CD4-positive, alpha-beta T cell treated with Interleukin-15 for 1 hour (primary cell): ENCODE results near the gene SHISA8.
A peak's percentile ranks its signal among the peaks of the same experiment; 100 is the strongest.
"Not testable (repeated sequence)": the region's sequence is repeated elsewhere in the genome, so short reads cannot be mapped to it uniquely, and the experiment has no call there.

Source experiments
- DNase-seq: peaks from one replicate; pipeline ENCODE4 v3.0.0-alpha.2; 2020

Gene SHISA8

DNA sequence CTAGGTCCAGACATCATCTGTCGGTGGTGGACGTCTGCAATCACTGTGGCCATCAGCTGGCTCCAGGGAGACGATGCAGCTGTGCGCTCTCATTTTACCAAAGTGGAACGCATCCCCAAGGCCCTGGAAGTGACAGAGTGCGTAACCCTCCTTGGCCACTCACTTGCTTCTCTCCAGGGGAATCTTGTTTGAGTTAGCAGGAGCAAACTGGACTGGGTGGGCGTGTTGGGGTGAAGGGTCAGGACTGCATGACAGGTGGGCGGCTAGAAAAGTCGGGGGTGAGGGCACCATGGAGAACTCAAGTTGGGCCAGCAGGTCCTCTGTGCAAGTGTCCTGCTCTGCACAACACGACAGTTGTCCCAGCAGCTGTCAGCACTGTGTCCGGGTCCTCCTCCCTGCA, 16.2 kb downstream of the SHISA8 start:
- DNase-seq, result no peak

DNA sequence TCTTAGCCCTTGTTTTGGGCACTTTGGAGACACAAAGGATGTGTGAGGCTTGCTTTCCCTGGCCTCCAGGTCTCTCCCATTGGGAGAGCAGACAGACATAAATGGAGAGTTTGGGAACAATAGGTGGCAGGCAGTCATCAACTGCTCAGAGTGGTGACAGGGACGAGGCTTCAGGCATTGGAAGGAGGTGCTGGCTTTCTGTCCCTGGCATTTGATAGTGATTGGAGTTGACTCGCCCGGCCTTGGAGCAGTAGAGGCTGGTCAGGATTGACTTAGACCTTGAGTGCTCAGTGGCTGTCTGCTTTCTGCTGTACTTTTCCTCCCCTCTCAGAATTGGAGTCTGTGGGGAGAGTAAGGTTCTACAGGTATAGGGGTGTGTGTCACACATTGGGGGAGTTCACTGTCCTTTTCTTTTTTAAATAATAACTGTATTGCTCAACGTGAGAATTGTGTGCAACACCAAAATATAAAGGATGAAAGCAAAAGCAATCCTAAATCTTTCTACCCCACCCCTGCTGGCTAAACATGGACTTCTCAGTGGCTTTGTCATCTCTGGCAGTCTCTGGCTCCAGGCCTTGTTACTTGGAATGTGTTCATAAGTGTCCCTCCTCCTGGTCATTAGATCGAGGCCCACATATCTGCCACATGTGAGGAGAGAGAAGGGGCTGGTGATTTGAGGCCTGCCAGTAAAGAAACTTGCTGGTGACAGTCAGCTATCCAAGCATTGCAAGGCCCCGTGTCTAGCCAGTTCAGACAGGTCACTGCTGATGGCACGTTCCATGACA, 21.1 kb downstream of the SHISA8 start:
- DNase-seq, result no peak

DNA sequence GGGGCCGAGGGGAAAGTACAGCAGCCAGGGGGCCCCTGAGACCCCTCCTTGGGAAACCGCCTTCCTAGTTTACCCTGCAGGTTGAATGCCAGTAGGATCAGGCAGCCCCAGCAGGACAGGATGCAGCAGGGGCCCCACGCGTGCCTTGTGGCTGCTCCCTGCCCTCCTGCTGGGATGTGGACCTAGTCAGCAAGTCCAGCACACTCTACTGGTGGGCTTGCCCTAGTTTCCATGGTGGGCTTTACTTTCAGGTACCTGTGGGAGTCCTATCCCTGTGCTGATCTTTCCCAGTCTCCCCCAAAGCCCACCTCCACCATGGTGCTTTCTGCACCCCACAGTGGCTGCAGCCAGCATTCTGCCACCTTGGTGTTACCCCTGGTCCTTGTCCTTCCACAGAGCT, 22.2 kb downstream of the SHISA8 start:
- no peak for DNase-seq

DNA sequence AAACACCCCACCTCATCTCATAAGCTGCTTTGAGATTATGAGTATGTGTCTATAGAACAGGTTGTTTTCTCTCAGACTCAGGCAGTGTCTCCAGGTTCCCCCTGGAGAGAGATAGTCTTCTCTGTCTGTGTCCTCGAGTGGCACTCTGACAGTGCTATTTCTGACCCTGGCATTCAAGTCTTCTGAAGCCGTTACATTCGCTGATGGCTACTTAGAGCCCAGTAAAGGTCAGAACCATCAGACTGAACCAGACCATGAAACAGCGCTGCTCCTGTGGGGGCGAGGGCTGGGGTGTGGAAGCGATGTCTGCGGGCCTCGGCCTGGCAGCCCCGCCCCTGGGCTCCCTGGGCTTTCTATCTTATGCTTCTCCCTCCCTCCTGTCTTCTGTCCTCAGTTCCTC, 23.5 kb downstream of the SHISA8 start:
- DNase-seq, result no peak

DNA sequence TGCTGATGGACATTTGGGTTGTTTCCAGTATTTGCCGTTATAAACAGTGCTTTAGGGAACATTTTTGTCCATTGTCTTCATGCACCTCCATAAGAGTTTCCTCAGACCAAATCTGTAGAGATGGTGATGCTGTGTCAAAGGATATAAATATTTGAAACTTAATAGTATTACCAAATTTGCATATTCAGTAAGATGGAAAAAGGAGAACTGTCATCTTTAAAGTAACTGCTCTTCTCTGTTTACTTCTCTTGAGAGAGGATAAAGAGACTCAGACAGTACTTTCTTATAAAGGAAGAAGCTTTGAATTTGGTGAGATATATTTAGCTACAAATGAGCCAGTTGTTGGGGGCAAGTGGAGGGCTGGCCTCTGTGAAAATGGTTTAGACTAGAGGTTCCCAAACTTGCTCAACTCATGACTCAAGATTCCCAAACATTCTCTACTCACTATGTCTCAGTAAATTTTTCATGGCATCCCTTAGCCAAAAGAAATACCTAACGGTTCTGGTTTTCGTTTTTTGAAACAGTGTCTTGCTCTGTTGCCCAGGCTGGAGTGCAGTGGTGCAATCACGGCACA, 26.2 kb downstream of the SHISA8 start:
- DNase-seq, result no peak

DNA sequence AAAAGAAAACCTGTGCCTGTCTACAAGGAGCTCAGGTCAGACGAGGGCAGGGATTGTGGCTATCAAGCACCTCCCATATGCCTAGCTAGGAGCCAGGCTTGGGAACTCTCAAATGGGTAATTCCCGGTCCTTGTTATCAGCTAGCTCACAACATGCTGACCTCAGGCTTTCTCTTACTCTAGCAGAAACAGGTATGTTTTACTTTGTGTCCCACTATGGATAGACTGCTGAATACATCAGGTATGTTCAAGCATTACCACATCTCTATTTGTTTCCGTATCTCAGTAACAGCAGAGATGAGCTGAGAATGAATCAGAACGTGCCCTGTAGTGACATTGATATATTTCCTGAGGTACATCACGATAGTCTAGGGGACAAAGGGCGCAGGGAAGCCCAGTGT, 29.4 kb downstream of the SHISA8 start:
- no peak for DNase-seq

DNA sequence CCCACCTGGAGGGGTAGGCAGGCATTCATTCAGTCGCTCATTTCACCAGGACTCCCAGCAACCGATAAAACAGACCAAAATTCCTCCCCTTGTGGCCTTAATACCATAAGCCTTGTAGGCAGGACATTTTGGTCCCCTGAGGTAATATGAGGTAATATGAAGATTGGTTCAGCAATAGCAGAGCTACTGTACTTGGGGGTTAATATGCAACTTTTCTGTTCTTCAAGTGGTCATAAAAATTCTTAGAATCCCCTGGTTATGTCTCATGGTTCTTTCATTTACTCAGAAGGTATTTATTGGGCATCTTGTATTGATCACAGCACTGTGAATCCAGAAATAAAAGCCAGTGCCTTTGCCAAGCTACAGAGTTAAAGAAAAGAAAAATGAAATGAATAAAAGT, 29.8 kb downstream of the SHISA8 start:
- DNase-seq, result no peak

DNA sequence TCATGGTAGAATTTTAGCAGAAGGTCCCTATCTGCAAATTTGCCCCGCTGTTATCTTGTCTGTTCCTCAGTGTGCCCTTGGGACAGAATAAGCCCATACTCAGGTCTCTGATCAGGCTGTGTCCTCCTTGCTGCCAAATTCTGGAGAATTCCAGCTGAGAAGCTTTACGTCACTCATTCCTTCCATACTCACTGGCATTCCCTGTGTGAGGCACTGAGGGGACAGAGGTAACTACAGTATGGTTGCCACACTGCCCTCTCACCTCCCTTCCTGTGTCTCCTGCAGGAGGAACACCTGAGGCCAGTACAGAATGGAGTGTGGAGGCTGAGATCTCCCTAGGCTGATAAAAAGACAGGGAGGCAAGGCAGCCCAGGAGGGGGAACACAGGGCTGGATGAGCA, 31.5 kb downstream of the SHISA8 start:
- no peak for DNase-seq

DNA sequence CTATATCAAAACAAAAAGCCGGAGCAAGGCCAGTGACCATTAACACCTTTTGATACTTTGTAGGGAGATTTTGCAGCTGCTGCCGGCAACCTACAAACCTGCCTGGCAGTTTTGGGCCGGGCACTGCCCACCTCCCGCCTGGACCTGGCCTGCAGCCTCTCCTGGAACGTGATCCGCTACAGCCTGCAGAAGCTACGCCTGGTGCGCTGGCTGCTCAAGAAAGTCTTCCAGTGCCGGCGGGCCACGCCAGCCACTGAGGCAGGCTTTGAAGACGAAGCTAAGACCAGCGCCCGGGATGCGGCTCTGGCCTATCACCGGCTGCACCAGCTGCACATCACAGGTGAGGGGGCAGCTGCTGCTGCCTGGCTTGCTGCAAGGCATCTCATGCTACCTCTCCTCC, 34.2 kb downstream of the SHISA8 start:
- DNase-seq, result no peak

DNA sequence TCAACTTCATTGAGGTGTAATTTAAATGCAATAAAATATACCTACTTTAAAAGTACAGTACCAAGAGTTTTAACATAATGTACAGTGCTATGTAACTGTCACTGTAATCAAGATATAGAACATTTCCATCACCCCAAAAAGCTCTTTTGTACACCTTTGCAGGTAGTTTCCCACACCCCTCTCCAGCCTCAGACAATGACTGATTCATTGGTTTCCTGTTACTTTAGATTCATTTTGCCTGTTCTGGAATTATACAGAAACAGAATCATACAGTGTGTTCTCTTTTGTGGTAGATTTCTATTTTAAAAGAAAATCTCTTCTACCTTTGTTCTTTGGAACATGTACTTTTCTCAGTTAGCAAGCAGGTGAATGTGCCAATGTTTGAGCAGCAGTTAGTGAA, 38.2 kb downstream of the SHISA8 start:
- DNase-seq, result no peak

DNA sequence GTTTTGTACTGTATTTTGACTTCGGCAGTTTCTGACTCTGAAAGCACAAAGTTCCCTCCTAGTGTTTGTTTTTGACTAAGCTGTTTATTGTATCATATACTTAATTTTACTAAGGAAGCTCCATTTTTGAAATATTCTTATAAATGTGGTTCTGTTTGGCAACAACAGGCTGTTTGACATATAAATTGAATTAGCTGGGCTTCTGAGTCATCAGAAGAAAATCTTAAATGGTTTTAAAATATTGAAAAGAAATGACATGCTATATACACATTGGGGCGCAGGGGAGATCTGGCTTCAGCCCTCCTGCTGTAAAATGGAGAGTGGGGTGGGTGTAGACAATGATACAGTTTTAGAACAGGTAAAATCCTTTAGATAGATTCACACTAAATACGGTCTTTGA, 38.6 kb downstream of the SHISA8 start:
- no peak for DNase-seq

DNA sequence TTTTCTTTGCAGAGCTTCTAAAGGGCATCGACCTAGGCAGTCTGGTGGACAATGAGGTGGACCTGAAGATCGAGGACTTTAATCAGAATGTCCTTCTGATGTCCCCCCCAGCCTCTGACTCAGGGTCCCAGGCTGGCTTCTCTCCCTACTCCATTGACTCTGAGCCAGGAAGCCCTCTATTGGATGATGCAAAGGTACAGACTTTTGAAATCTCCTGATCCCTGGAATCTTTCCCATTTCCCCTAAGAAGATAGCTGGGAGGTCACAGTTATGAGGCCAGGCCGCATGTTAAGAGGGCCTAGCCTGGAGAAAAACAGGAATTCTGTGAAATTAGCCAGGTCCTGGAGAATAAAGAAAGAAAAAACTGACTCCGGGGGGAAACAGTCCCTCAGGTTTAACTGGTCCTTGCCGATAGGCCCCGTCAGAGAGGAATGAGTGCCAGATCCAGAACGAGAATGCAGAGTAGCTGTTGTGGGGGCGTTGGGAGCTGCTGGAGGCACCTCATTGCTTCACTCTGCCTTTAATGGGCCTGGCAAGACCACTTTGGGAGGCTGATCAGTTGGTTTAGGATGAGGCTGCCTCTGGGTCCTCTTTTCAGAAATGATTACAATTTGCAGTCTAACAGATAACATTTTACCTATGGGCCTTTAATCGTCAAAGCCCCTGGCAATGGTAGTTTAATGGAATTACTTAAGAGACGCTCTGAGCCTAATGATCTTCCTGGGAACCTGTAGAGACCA, 39.2 kb downstream of the SHISA8 start:
- no peak for DNase-seq

DNA sequence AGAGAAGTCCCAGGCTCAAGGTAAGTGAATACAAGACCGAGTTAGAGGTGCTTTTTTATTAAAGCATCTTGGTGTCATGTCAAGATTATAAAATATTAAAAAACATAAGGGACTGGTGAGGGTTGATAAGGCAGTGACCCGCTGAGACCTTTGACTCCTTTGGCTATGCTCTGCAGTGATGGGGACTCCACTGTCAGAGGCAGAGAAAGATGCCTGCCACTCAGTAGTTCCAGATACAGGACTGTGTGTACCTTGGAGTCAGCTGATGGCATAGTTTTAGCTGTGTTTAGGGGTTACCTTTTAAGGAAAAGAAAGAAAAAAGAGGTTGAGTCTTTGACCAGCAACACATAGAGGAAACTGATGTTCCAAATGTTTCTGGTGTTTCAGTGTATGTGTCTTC, 40.8 kb downstream of the SHISA8 start:
- no peak for DNase-seq

DNA sequence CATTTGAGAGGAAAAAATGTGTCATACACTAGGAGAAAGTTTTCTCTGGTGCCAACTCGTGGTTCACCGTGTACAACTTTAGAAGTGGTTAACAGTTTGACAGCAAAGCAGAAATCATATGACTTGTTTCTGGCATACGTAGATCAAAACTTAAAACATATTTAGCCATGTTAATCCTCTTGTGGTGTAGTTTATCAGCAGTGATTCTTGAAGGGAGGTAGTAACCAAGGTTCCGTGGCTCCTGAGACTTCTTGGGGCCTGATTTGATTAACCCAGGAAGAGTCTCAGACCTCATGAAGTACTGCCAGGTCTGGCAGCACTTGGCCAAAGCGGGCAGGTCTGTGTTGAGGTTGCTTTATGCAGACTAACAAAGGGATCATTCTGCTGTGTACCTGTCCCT, 41.5 kb downstream of the SHISA8 start:
- DNase-seq, result no peak

DNA sequence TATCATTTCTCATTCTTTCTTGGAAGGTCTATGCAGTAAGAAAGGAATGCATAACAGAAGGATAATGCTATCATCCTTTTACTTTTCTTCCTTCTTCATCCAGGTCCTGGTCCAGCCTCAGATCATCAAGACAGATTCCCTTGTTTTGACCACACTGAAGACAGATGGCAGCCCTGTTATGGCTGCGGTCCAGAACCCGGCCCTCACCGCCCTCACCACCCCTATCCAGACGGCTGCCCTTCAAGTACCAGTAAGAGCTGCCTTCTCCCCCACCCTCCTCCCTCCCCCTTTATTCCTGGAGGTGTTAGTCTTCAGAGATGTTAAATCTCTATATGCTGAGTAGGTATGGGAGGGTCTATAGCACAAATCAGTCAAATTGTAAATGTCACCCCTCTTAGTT, 44.1 kb downstream of the SHISA8 start:
- no peak for DNase-seq

DNA sequence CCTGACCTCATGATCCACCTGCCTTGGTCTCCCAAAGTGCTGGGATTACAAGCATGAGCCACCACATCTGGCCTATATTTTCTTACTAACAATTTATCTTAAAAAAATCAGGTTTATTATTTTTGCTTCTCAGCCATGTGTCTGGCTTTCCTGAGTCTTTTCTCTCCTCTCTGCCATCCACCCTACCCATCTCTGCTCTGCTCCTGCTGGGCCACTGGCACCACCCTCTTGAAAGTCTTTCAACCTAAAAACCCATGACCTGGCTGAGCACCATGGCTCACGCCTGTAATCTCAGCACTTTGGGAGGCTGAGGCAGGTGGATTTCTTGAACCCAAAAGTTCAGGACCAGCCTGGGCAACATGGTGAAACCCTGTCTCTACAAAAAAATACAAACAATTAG, 44.8 kb downstream of the SHISA8 start:
- DNase-seq, result not testable (repeated sequence)

DNA sequence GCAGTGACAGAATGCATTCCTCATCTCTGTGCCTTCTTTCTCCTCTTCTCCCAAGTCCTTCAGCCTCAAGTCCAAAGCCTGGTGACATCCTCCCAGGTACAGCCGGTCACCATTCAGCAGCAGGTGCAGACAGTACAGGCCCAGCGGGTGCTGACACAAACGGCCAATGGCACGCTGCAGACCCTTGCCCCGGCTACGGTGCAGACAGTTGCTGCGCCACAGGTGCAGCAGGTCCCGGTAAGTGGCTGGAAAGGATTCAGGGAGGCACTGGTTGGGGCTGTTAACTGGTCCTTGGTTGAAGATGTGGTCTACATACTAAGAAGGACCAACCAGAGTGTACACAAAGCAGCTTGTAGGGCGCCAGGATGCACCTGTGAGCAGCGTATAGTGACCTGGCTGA, 46.3 kb downstream of the SHISA8 start:
- DNase-seq, result no peak

DNA sequence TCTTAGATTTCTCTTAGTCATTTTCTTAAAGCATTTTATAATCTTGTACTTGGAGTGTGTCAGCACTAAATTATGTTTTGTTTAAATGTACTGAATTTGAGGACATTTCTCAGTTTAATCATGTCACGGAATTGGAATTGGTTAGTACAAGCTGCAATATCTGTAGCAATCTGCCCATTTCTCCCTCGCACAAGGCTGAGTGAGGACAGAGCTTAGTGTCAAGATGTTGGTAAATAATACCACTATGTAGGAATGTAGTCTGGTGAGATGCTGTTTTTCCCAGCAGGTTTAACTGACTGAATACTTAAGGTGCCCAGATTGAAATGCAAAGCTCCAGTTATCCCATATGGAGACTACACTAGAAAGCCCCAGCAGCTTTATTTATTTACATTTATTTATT, 51.4 kb downstream of the SHISA8 start:
- DNase-seq, result no peak

DNA sequence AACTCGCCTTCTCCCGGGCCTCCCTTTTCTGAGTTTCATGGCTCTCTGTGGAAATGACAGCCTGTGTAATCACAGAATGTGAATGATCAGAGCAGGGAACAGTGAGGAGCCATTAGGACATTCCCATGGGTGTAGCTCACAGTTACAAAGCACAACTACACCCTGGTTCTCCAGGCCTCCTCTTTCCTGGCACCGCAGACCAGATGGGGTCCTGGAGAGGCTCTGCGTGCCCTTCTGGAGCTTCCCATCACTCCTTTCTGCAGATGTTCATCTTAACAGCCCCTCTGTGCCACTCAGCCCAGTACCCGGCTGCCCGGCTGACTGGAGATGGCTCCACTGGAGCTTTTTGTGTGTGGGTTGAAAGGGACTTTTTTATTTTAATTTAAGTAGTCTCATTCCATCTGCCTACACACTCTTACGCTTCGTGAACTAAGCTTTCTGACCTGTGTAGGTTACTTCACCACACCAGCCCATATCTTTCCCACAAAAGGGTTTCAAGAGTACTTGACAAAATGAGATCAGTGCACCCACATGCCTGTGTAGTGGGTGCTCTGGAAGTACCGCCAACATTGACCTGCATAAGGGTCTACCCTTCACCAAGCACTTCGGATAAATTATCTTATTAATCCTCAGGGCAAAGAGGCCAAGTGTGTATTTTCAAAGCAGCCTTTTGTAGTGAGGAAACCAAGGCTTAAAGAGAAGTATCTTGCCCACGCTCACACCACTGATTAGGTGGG, 52.2 kb downstream of the SHISA8 start:
- DNase-seq, result no peak

DNA sequence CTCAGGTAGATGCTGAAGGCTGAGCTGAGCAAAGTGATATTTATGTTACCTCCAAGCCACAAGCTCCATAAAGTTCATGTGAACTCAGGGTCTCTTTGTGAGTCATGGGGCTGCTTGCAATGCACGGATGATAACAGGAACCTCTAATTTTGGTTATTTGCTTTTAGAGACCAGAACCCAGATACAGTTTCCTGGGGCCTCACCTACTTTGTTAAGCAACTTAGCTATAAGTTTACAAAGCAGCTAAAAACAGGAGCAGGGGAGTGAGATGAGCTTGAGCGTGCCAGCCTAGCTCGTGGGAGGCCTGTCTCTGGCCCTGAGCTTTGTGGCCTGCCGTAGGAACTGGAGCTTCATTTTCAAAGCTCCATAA, 52.7 kb downstream of the SHISA8 start:
- DNase-seq, result peak; percentile 36
